ENCODE results near the gene UBE2E2.

DNA sequence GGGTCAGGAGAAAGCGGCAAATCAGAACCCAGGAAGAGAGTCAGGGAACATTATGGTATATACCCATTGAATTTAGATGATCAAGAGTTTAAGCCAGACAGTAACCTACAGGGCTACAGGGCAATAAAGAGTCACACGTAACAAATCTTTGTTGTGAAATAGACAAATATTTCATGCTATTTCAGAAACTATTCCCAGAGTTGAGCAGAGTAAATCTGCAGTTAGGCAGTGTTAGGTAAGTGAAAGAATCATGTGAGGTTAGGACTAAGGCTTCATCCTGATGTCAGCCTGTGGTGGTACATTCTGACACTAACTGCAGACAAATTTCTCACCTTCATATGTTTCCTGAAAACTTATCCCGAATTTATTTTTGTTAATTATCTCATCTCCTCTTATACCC is 153.0 kb downstream of the UBE2E2 start:
- no peak for TF ChIP-seq EZH2 (IDR thresholded peaks at IDR 0.05; ENCODE audit: borderline replicate concordance, low read length)
- TF ChIP-seq, protein P1, sequence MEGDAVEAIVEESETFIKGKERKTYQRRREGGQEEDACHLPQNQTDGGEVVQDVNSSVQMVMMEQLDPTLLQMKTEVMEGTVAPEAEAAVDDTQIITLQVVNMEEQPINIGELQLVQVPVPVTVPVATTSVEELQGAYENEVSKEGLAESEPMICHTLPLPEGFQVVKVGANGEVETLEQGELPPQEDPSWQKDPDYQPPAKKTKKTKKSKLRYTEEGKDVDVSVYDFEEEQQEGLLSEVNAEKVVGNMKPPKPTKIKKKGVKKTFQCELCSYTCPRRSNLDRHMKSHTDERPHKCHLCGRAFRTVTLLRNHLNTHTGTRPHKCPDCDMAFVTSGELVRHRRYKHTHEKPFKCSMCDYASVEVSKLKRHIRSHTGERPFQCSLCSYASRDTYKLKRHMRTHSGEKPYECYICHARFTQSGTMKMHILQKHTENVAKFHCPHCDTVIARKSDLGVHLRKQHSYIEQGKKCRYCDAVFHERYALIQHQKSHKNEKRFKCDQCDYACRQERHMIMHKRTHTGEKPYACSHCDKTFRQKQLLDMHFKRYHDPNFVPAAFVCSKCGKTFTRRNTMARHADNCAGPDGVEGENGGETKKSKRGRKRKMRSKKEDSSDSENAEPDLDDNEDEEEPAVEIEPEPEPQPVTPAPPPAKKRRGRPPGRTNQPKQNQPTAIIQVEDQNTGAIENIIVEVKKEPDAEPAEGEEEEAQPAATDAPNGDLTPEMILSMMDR (IDR thresholded peaks at IDR 0.05; ENCODE audit: low read length), result no peak
